HepG2 (cell line): Measurements from ENCODE around the gene WDR47. TPM values are rescaled to one million over a fixed set of nuclear protein-coding genes. Genes with fewer than 3 reads are reported as not detected.

Experiments used
- ATAC-seq: fragments of 200-7000 bp; cut with Tn5 transposase; 3 replicates; pipeline ENCODE4 v1.9.1; 2020; ENCODE audit warnings: mild to moderate bottlenecking, moderate library complexity
- BruUV-seq: library from RNA; stranded (reverse); fragments of 400-500 nt; replicated peaks from 2 replicates; lab custom pipeline; 2021; lab: Mats Ljungman, UMichigan
- CTCF ChIA-PET: fragments of 300-600 bp; formaldehyde crosslinking; extraction: SDS; loops from one replicate; lab custom pipeline; 2021; ENCODE audit warnings: low total read pairs, inconsistent platforms, low intra/inter-chr PET ratio; lab: Yijun Ruan, JAX
- POLR2A ChIA-PET: fragments of 350-600 bp; sonication (Branson Sonifier 250); formaldehyde crosslinking; loops from one replicate; lab custom pipeline; 2020; ENCODE audit warnings: antibody characterized with exemption, inconsistent platforms; lab: Yijun Ruan, JAX
- DNase-seq: peaks from one replicate; pipeline ENCODE4 v3.0.0-alpha.2; 2015; ENCODE audit warnings: low spot score
- FAIRE-seq: peaks from 3 replicates; lab custom pipeline; 2011; peaks lifted over from hg19 to GRCh38; lab: Jason Lieb, UNC
- H2AFZ ChIP-seq: one replicate; pipeline ENCODE4 v1.6.1; 2011; ENCODE audit warnings: low read length, inconsistent platforms
- H3K27ac ChIP-seq: fragments of 300-600 bp; 3 replicates; pipeline ENCODE4 v1.8.0; 2011; ENCODE audit warnings: mixed run types, mild to moderate bottlenecking, mixed read lengths, low read length, inconsistent platforms; ENCODE audit not compliant: insufficient read depth; ENCODE audit errors: extremely low read length
- H3K27me3 ChIP-seq, 2 experiments: fragments of 200-600 bp in 1 of 2; 2 replicates in 1 of 2; 3 replicates in 1 of 2; pipeline versions ENCODE4 v1.6.0 to v1.8.0; 2011; ENCODE audit warnings: low read length in 2 of 2, mild to moderate bottlenecking in 2 of 2, moderate library complexity in 2 of 2, inconsistent platforms in 1 of 2; ENCODE audit not compliant: insufficient read depth in 2 of 2, control insufficient read depth in 1 of 2
- H3K36me3 ChIP-seq, 2 experiments: fragments of 200-600 bp in 1 of 2; replicated peaks in 1 of 2; 2 replicates in 1 of 2; 3 replicates in 1 of 2; pipeline versions ENCODE4 v1.5.1 to v1.8.0; 2011; ENCODE audit warnings: low read length in 2 of 2, inconsistent platforms in 1 of 2; ENCODE audit not compliant: insufficient read depth in 2 of 2, control insufficient read depth in 1 of 2
- H3K4me1 ChIP-seq: 2 replicates; pipeline ENCODE4 v1.5.1; 2012; ENCODE audit warnings: low read length, inconsistent platforms; ENCODE audit not compliant: insufficient read depth
- H3K4me2 ChIP-seq: 2 replicates; pipeline ENCODE4 v1.6.0; 2011; ENCODE audit warnings: low read depth, low read length, inconsistent platforms
- H3K4me3 ChIP-seq, 3 experiments: fragments of 200-600 bp in 1 of 3; sonication (generic), shearing (Covaris generic) in 1 of 3; replicated peaks in 1 of 3; 2 replicates each; pipeline ENCODE4 v1.5.1; 2011 to 2016; ENCODE audit warnings: low read length in 3 of 3, inconsistent platforms in 2 of 3, low read depth in 2 of 3, mild to moderate bottlenecking in 2 of 3, control low read depth in 1 of 3, mixed read lengths in 1 of 3; ENCODE audit not compliant: insufficient read depth in 1 of 3
- H3K79me2 ChIP-seq: one replicate; pipeline ENCODE4 v1.6.1; 2011; ENCODE audit warnings: low read length, inconsistent platforms; ENCODE audit not compliant: insufficient read depth
- H3K9ac ChIP-seq: 2 replicates; pipeline ENCODE4 v1.6.0; 2011; ENCODE audit warnings: mild to moderate bottlenecking, low read depth, low read length, inconsistent platforms; ENCODE audit not compliant: insufficient read depth
- H3K9me3 ChIP-seq: 2 replicates; pipeline ENCODE4 v1.5.1; 2012; ENCODE audit warnings: mild to moderate bottlenecking, low read length
- H4K20me1 ChIP-seq: 2 replicates; pipeline ENCODE4 v1.6.0; 2011; ENCODE audit warnings: inconsistent platforms, mild to moderate bottlenecking, low read length, moderate library complexity; ENCODE audit not compliant: insufficient read depth
- KDM2A ChIP-seq: sonication (generic); formaldehyde crosslinking; IDR thresholded peaks from 2 replicates; pipeline ENCODE4 v1.4.0; 2020; ENCODE audit warnings: low read depth, missing genetic modification reagents, borderline replicate concordance
- MYPOP ChIP-seq: sonication (generic); formaldehyde crosslinking; IDR thresholded peaks from 2 replicates; pipeline ENCODE4 v1.8.1; 2023; ENCODE audit warnings: mild to moderate bottlenecking, moderate library complexity, missing genetic modification reagents
- ZFP90 ChIP-seq: sonication (generic); formaldehyde crosslinking; IDR thresholded peaks from 2 replicates; pipeline ENCODE4 v1.8.0; 2022; ENCODE audit warnings: missing genetic modification reagents, mild to moderate bottlenecking, inconsistent platforms, borderline replicate concordance
- WGBS: methylation state at CpG from one replicate; pipeline ENCODE4 v1.1.6; 2017; ENCODE audit warnings: low lambda C conversion rate; 5-methylcytosine and 5-hydroxymethylcytosine counted together
- in situ Hi-C: cut with HindIII; loops from 2 replicates; pipeline ENCODE4 v1.10.0; 2017; ENCODE audit warnings: low pct_unique_long_range_greater_than_20kb; ENCODE audit not compliant: extremely low pct_ligation_motif_present
- intact Hi-C: fragments of 100-400 bp; cut with micrococcal nuclease; formaldehyde crosslinking; loops from one replicate; pipeline ENCODE4 v1.10.0; 2022; ENCODE audit not compliant: unreplicated experiment
- polyA plus RNA-seq, 8 experiments: library from polyadenylated mRNA; depleted of rRNA in 3 of 8; stranded (reverse) in 7 of 8; unstranded in 1 of 8; fragments of >200 nt; fragmentation: Illumina TruSeq in 4 of 8; extraction: Trizol in 4 of 8; gene quantifications; 2 replicates each; pipeline versions ENCODE4 v1.2.1 to v1.2.3, GENCODE V29; 2011 to 2016; ENCODE audit warnings: low read depth in 4 of 8, missing spikeins in 1 of 8, mixed read lengths in 1 of 8; ENCODE audit not compliant: insufficient read depth in 1 of 8
- total RNA-seq, 5 experiments: library from RNA; depleted of rRNA; stranded (reverse); fragments of >200 nt; fragmentation: Illumina TruSeq; extraction: Trizol; gene quantifications; 2 replicates each; pipeline ENCODE4 v1.2.3, GENCODE V29; 2016; ENCODE audit warnings: low read depth in 1 of 5

The WDR47 gene
- total and polyA plus RNA-seq, 2 of the 13 experiments (the other 11 are each of a cell fraction or from before 2014, with no cell fraction given) = 4.3 to 5.9 TPM

- in situ Hi-C loops = no loop called here
- Histone ChIP-seq H3K36me3 (no peaks in the 10 kb centered on the region), H4K20me1 (no peaks in the 10 kb centered on the region), H3K79me2 (no peaks in the 10 kb centered on the region), H3K9ac (no peak overlapping the region), H3K4me2 (no peak overlapping the region), H3K4me1 (no peaks in the 10 kb centered on the region), H2AFZ (no peak overlapping the region), H3K9me3 (no peaks in the 10 kb centered on the region), H3K27ac (no peak overlapping the region), H3K27me3 (no peaks in the 10 kb centered on the region), H3K4me3 (no peak overlapping the region)
- no peak for DNase-seq
- ChIA-PET POLR2A (interaction anchor here (0.8 kb wide), 1 partner anchor 14 kb away, joined by 4 read pairs; the partner anchor contains the start of gene WDR47), CTCF (no interaction called here)
- BruUV-seq = no TSS peak
- ATAC-seq = no peak
- FAIRE-seq = no peak
- intact Hi-C loops = no loop called here
- TF ChIP-seq KDM2A (CRISPR knock-in tag) (no peak), ZFP90 (CRISPR knock-in tag) (no peak)
- TF ChIP-seq, all 625 proteins: peak for 0
Observed at GRCh38 chr1:109027841-109028240, 14.1 kb downstream of the WDR47 start.

DNA sequence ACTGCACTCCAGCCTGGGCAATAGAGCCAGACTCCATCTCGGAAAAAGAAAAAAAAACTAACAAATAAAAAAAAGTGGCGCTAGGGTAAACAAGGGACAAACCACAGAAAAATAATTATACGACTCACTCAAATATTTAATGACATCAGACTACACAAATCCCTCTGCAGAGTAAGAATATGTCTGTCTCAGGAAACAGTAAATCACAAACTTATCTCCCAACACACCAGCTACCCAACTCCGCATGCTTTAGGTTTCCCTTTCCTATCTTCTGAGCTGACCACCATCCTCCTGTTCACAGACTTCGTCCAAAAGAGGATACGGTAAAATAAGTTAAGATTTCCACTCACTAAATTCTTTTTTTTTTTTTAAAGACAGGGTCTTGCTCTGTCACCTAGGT is 16.2 kb downstream of the WDR47 start:
- BruUV-seq = no TSS peak
- in situ Hi-C loops = no loop called here
- FAIRE-seq (no peak), DNase-seq (no peak), ATAC-seq (no peak)
- Histone ChIP-seq H3K9ac (no peak overlapping the region), H3K9me3 (no peaks in the 10 kb centered on the region), H3K27ac (no peak overlapping the region), H3K4me3 (no peak overlapping the region), H4K20me1 (no peaks in the 10 kb centered on the region), H3K4me2 (no peak overlapping the region), H3K36me3 (no peaks in the 10 kb centered on the region; a peak in 1 of 5 replicates), H3K27me3 (no peaks in the 10 kb centered on the region), H2AFZ (no peak overlapping the region), H3K4me1 (no peaks in the 10 kb centered on the region), H3K79me2 (no peaks in the 10 kb centered on the region)
- WGBS = 97% methylated on average over 6 of the region's 6 CpGs
- CTCF ChIA-PET = no interaction called here
- POLR2A ChIA-PET = no interaction called here
- intact Hi-C loops = no loop called here
- TF ChIP-seq MYPOP (CRISPR knock-in tag) = no peak
